HG03439 (cell line): ENCODE data around the gene TOMM22.
"Not testable (repeated sequence)": the region's sequence is repeated elsewhere in the genome, so short reads cannot be mapped to it uniquely, and the experiment has no call there.

Experiments
- ATAC-seq: cut with Tn5 transposase; IDR thresholded peaks from one replicate; pipeline ENCODE4 v1.9.1; 2021; ENCODE audit warnings: mild to moderate bottlenecking, moderate library complexity; ENCODE audit not compliant: unreplicated experiment

The TOMM22 gene

DNA sequence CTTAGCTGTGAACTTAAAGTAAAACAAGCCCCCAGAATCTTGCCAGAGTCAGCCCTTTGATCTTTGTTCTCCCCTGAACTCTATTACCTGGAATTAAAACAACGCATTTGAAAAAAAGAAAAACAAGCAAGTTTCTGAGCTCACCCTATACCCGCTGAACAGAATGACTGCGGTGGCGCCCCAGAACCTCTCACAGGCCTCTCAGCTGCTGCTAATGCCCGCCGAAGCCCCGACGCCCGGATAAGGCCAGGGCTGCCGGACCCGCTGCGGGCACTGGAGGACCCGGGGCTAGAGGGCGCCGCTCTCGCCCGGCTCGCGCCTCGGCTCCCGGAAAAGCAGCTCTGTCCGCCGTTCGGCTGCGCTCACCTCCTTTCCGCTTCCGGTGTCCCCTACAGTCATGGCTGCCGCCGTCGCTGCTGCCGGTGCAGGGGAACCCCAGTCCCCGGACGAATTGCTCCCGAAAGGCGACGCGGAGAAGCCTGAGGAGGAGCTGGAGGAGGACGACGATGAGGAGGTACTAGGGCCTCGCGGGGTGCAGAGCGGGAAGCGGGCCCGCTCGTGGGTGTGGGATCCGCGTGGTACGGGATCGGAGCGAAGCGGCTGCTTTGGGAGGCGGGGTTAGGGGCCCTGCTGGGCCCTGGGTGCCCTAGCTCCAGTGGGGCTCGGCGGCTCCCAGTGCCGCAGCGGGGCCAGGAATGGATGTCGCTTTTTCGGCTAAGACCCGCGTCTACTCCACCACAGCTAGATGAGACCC lies at the start of gene TOMM22:
TSS of gene TOMM22 (plus strand) at position 376 of the 754 bp plus-strand sequence. CDS start at position 398, 22 bp downstream.
- ATAC-seq: peak; percentile 85

GRCh38 chr22:38632528-38632927 lies 49.2 kb upstream of the TOMM22 start:
- ATAC-seq: no peak

DNA sequence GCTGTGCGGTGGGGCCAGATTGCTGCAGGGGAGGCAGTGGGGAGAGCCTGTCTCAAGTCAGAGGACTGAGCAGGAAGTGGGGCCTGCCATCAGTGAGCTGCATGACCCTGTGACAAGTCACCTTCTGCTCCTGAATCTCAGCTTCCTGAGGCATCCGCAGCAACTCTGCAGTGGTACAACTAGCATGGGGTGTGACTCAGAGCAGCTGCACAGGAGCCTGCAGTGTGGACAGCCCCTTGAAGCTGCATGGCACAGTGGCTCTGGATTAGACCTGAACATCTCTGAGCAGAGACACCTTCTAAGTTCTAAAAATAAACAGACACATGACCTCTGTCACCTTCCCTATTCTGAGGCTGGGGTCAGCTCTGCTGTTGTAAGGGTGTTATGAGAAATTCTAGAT lies 43.5 kb upstream of the TOMM22 start:
- no peak for ATAC-seq

DNA sequence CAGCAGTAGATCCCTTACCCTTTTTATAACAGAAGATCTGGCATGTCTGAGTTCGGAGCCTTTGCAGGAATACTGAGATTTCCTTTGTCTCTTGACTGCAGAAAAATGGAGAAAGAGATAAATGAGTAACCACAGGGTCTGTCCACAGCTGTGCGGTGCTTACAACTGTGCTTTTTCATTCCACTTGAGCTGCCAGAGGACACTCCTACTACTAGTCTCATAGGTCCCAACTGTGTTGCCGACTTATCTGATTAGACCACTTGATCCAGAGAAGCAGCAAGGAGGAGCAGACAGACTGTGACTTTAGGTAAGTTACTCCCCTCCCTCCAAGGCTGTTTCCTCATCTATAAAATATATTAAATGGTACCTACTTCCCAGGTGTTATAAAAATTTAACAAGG lies 43.0 kb upstream of the TOMM22 start:
- no peak for ATAC-seq

GRCh38 chr22:38641476-38642040 lies 40.2 kb upstream of the TOMM22 start:
- ATAC-seq: no peak

DNA sequence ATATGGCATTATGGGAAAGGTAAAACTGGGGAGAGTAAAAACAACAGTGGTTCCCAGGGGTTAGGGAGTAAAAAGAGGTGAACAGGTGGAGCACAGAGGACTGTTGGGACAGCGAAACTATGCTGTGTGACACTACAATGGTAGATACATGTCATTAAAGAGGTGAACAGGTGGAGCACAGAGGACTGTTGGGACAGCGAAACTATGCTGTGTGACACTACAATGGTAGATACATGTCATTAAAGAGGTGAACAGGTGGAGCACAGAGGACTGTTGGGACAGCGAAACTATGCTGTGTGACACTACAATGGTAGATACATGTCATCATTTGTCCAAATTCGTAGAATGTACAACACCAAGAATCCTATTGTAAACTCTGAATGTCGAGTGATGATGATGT lies 37.5 kb upstream of the TOMM22 start:
- ATAC-seq: not testable (repeated sequence)

DNA sequence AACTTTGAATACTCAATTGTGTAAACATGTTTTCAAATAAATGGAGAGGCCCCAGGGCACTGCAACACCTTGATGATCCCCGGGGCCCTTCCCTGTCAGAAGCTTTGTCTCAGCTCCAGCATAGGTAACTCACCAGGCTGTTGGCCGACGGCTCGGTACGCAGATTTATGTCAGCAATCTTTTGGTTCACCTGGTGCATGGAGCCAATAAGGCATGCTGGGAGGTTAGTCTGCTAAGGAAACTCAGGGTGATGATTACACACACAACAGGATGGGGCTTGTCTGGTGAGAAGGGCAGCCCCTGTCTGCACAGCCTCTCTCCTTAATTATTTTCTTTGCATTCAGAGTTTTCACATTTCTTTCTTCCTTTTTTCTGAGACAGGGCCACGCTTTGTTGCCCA lies 36.3 kb upstream of the TOMM22 start:
- no peak for ATAC-seq

- ATAC-seq: no peak
Measured at GRCh38 chr22:38649841-38650522, 31.8 kb upstream of the TOMM22 start.

DNA sequence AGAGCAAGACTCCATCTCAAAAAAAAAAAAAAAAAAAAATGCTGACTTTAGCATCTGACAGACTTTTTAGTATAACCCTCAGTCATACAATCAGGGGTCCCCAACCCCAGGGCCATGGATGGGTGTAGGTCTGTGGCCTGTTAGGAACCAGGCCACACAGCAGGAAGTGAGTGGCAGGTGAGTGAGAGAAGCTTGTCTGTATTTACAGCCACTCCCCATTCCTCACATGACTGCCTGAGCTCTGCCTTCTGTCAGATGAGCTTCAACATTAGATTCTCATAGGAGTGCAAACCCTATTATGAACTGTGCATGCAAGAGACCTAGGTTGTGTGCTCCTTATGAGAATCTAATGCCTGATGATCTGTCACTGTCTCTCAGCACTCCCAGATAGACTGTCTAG lies 28.9 kb upstream of the TOMM22 start:
- no peak for ATAC-seq

- no peak for ATAC-seq
Measured at GRCh38 chr22:38653741-38654140, 28.0 kb upstream of the TOMM22 start.

DNA sequence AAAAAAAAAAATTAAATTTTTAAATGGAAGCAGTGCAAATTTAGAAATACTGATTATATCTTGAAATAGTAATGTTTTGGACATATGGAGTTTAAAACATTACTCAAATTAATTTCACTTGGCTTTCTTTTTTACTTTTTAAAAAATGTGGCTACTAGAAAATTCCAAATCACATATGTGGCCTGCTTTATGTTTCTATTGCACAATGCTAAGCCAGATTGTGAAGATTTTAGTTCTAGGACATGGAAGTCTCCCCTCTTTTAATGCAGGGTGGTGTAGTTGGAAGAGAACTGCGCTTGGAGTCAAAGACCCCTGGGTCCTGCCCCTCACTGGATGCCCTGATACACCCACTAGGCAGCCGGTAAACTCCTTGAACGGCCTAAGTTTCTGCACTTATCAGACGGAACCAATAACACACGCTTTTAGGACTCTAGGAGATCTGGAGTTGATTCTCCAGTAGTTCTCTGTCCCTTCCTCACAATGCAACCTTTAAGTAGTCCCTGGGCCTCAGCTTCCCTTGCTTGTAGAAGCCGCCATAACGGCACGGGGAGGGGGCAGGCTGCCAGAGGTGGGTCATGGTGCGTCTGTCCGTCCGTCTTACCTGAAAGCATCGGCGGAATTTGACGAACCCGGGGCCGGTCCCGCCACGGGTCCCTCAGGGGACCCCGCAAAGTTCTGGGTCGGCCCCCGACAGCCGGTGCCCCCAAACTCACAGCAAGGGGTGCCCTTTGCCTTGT lies 26.1 kb upstream of the TOMM22 start:
- no peak for ATAC-seq

DNA sequence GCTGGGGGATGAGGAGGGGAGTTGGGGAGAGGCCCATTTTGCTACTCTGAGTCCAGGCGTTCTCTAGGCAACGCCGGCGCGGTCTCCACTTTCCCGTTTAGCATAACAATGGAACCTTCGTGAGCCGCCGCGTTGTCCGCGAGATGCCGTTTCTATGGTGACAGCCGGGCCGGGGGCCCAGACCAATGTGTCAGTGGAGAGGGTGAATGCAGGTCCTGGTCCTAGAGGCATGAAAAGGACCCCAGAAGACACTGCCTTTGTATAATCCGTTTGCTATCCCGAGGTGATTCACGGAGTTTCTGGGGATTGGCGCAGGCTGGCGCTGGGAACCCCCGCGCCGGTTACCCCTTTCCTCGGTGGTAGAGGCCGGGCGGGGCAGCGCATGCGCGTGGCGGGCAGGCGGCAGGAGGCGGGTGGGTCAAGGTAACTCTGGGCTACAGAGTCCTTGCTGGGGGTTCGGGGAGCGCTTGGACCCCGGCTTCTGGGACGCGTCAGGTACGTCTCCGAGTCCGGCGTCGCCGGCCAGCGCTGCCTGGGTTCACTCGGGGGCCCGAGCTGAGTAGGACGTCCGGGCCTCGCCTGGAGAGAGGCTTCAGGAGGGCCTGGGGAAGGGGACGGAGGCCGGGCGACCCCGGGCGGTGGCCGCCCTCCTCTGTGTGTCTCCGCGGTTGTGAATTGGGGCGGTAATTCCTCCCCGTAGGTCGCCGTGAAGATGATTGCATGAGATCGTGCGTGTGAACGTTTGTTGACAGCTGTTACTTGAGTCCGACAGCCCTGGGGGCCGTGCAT lies 25.3 kb upstream of the TOMM22 start, which contains the start of the genes CBY1 and FAM227A:
TSS of gene CBY1 (plus strand) at position 383 of the 789 bp plus-strand sequence. CDS start 11,417 bp downstream, outside the sequence.
TSS of gene FAM227A (minus strand) at position 137 of the 789 bp plus-strand sequence. CDS start 6,224 bp downstream, outside the sequence.
- peak; percentile 82 for ATAC-seq

GRCh38 chr22:38657045-38657909 lies 24.5 kb upstream of the TOMM22 start:
- peak; percentile 40 for ATAC-seq

DNA sequence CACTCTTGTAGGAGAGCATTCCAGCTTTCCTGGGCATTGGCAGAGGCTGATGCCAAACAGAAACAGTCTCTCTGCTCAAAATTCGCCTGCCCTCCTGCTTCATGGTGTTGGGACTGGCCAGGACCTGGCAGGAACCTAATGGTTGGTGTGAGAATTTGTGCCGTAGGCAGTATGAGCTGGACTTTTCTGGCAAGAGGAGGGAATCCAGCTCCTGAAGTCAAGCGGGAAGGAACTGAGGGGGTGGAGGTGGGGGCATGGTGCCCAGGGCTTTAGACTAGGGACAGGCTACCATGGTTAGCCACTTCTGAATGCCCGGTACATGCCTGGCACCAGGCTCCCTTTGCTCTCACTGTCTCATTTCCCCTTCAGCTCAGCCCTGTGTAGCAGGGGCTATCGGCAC lies 6.9 kb upstream of the TOMM22 start:
- no peak for ATAC-seq

DNA sequence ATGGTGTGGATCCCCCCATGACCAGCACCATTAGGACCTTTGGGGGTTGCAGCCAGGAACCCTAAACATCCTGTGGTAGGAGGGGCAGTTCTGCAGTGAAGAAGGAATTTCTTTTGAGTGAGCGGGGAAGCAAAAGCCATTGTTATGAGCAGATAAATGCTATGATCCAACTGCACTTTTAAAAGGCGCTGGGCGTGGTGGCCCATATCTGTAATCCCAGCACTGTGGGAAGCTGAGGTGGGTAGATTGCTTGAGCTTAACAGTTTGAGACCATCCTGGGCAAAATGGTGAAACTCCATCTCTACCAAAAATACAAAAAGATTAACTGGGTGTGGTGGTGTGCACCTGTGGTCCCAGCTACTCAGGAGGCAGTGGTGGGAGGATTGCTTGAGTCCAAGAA lies 5.9 kb upstream of the TOMM22 start:
- no peak for ATAC-seq

GRCh38 chr22:38684895-38685294 lies 3.1 kb downstream of the TOMM22 start:
- no peak for ATAC-seq

GRCh38 chr22:38685761-38686160 lies 4.0 kb downstream of the TOMM22 start:
- no peak for ATAC-seq

DNA sequence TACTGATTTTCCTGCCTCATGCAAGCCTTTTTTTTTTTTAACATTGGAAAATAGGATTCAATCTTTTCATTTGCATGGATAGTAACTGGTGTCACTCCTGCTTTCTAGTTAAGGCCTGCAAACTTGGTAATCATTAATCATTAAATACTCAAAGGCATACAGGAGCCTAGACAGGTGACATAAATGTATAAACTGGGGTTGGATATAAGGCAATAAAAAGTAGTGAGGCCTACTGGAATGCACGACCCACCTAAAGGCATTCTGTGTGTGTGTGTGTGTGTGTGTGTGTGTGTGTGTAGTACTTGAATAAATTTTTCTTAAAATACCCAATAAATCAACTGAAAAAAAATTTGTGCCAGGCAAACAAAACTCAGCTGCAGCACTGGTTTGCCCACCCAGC lies 7.9 kb downstream of the TOMM22 start:
- ATAC-seq: no peak

DNA sequence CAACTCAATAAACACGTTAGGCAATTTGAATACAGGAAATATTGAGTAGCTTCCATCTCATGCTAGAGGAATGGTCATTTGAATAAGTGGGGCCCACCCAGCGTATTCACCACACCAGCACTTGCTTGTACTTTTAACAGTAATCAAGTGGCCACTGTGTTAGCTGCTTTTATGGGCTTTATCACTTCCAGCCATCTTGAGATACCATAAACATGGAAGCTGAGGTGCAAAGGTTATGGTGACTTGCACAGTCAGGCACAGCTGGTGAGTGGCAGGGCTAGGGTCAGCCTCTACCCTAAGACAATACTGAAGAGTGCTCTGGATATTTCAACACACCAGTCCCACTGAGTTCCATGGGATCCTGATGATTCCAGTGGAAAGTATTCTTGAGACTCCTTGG lies 12.3 kb downstream of the TOMM22 start:
- no peak for ATAC-seq
